Measurements from ENCODE around the gene TYMP. TPM values are rescaled to one million over a fixed set of nuclear protein-coding genes. Genes with fewer than 3 reads are reported as not detected.
A peak's percentile ranks its signal among the peaks of the same experiment; 100 is the strongest.

TYMP gene
- total RNA-seq, 1 donor from 2014 or later, result 11.8 TPM

DNA sequence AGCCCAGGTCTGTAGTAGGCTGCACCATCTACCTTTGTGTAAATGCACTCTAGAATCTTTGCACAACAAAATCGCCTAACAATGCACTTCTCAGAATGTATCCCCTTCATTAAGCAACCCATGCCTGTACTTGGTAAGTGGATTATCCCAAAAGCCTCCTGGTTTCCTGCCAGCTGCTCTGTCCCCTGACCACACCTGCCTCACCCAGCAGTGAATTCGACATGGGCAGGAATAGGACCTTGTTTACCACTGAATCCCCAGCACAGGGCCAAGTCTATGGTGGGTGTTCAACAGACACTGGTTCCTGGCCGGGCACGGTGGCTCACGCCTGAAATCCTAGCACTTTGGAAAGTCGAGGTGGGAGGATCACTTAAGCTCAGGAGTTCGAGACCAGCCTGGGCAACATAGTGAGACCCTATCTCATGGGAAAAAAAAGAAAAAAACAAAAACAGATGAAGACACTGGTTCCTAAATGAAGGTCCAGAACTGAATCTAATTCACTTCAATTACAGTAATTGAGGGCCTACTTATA, 38.0 kb upstream of the TYMP start:
- intact Hi-C loops (cut with DNase I), result no loop called here
- no peak for ATAC-seq (ENCODE audit: poor library complexity)
- no peak for DNase-seq

GRCh38 chr22:50564289-50564688, 34.5 kb upstream of the TYMP start:
- DNase-seq (no peak), ATAC-seq (ENCODE audit: poor library complexity) (no peak)
- intact Hi-C loops (cut with DNase I), result no loop called here

DNA sequence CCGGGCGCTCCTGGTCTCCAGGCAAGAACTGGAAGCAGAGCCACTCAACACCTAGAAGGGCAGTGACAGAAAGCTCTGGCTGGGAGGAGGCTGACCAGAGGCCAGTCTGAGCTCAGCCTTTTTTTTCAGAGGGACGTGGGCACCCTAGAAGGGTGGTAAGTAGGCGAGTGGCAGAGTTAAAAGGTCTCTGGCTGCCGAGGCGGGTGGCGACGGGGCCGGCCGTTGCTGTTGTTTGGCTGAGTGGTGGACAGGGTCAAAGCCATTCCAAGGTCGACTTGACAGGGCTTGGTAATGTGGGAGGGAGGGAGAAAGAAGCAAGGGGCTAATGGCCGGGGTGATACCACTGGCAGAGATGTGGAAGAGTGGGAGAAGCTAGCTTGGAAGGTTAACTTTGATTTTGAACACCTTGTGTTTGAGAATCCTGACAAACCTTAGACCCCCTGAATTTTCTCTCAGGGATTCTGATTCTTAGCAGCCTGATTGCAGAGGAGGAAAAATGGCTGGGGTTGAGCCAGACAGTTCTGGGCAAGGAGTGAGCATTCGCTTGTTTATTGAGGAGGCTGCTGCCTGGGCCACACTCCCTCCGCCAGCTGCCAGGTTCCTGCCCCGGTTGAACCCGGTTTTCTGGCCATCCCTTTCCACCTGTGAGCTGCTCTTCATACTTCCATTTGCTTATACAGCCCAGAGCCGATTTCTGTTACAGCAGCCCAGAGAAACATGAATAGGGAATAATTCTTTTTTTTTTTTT, 33.8 kb upstream of the TYMP start:
- ATAC-seq (ENCODE audit: poor library complexity) (peak; percentile 43), DNase-seq (peak; percentile 55)
- intact Hi-C loops (cut with DNase I), result no loop called here

DNA sequence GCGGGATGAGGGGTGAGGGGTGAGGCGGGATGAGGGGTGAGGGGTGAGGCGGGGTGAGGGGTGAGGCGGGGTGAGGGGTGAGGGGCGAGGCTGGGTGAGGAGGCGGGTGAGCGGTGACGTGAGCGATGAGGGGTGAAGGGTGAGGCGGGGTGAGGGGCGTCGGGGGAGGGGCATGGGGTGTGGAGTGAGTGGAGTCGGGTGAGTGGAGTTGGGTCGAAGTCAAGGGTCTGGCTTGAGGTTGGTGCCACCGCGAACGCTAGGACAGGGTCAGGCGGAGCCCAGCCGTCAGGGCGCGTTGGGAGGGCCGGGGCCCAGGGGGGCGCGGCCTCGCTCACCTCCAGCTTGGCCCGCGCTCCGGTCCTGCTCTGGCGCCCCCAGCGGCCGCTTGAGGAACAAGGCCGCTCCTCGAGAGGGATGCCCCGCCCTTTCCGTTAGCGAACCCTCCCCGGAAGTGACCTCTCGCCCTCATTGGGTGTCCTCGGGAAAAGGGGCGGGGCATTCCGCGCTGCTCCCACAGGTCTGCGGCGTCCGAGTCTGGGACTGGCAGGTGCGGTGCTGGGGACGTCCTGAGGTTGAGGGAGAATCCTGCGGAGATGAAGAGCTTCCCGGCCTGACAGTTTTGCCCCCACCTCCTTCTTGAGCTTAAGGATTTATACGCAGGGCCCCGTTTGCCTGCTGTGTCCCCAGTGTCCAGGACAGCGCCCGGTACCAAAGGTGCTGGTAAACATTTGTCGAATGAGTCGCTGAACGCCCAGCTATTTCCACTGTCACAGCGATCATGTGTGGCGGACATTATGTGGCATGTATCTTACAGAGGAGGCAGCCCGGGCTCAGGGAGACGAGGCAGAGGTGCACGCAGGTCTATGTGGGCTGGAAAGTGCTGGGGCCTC, 33.0 kb upstream of the TYMP start, which contains the start of gene SYCE3:
Gene SYCE3 (minus strand): TSS at position 397 of the 890 bp plus-strand sequence. CDS start 6,514 bp downstream, outside the sequence.
- intact Hi-C loops (cut with DNase I), result no loop called here
- DNase-seq, result peak; percentile 98
- peak; percentile 96 for ATAC-seq (ENCODE audit: poor library complexity)

- intact Hi-C loops (cut with DNase I), result no loop called here
- DNase-seq (peak; percentile 18), ATAC-seq (ENCODE audit: poor library complexity) (no peak)
Measured at GRCh38 chr22:50561401-50562358, 31.9 kb upstream of the TYMP start.

DNA sequence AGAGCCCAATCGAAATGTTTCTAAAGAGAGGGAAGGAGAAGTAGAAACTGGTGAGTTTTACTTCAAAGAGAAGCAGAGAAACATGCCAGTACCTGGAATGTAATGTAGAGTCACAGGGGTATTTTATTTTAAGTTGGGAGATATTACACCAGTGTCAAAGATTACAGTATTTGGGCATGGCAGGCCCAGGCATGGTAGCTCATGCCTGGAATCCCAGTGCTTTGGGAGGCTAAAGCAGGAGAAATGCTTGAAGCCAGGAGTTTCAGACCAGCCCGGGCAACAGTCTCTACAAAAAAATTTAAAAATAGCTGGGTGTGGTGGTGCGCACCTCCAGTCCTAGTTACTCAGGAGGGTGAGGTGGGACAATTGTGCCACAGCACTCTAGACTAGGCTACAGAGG, 30.2 kb upstream of the TYMP start:
- DNase-seq (no peak), ATAC-seq (ENCODE audit: poor library complexity) (no peak)
- intact Hi-C loops (cut with DNase I), result no loop called here

- DNase-seq, result no peak
- ATAC-seq (ENCODE audit: poor library complexity), result no peak
- intact Hi-C loops (cut with DNase I), result no loop called here
Measured at GRCh38 chr22:50556703-50557102, 26.9 kb upstream of the TYMP start.

- no peak for DNase-seq
- intact Hi-C loops (cut with DNase I), result loop anchor here (2.0 kb wide), 1 partner anchor 61 kb away; no protein-coding TSS in a partner anchor
- no peak for ATAC-seq (ENCODE audit: poor library complexity)
Measured at GRCh38 chr22:50553310-50553709, 23.5 kb upstream of the TYMP start.

DNA sequence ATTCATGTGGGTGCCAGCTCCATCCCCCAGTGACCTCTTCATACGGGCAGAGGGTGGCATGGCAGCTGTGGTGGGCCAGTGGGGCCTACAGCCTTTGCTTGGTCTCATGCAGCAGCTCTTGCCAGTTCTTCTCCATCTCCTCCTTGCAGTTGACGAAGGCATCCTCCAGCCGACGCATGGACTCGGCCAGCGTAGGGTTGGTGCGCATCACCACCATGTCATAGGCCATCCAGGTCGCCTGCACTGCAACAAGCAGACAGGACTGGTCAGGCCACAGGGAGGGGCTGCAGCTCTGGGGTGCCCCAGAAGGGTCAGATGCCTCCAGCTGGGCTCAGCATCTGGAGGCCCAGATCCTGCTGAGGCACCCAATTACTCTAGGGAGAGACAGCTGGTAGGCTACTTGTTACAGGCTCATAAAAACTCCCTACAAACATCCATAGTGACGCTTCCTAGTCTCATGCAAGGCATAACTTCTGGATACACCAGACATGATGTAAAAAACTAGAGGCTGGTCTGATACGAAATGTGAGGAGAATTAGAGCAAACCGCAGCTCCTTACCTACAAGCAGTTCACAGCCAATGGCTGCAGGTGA, 21.4 kb upstream of the TYMP start:
- ATAC-seq (ENCODE audit: poor library complexity) (no peak), DNase-seq (no peak)
- intact Hi-C loops (cut with DNase I), result no loop called here

DNA sequence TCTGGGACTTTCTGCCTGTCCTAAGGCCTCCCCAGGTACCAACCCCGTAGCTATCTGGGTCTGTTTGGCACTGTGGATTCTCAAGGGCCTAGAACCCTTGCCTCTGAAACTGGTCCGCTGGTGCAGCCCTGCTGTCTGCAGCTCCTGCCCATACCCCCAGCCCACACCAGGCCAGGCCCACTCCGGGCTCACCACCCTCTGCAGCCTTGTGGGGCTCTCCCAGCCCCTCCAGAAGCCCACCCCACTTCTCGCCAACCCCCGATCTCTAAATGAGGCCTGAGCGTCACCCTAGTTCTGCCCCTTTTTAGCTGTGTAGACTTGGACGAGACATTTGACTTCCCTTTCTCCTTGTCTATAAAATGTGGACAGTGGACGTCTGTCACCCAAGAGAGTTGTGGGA, 20.6 kb upstream of the TYMP start:
- intact Hi-C loops (cut with DNase I), result no loop called here
- DNase-seq, result no peak
- ATAC-seq (ENCODE audit: poor library complexity), result no peak

- intact Hi-C loops (cut with DNase I), result no loop called here
- DNase-seq (no peak), ATAC-seq (ENCODE audit: poor library complexity) (no peak)
Measured at GRCh38 chr22:50548921-50549790, 19.3 kb upstream of the TYMP start.

GRCh38 chr22:50548040-50548920, 18.5 kb upstream of the TYMP start:
- DNase-seq (peak; percentile 49), ATAC-seq (ENCODE audit: poor library complexity) (no peak)
- intact Hi-C loops (cut with DNase I), result no loop called here

DNA sequence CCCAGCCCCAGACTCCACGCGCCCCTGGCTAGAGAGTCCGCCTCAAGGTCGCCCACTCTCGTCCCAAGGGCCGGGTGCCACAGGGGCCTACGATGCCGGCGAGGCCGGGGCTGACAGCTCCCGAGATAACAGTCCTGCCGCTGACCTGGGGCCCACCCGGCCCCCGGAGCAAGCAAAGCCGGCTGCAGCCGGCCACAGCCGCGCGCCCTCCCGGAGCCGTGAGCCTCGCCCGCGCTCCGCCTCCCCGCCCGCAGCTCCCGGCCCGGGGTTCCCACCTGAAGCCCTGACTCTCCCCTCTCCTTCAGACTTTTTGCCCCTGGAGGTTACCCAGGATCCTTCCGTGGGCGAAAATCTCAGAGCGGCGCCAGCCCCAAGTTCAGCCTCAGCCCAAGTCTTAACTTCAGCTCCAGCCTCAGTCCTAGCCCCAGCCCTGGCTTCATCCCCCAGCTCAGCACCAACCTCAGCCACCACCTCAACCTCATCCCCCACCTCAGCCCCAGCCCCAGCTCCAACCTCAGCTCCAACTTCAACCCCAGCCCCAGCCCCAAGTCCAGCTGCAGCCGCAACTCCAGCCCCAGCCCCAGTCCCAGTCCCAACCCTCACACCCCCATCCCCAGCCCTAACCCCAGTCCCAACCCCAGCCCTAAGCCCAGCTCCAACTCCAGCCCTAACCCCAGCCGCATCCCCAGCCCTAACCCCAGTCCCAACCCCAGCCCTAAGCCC, 17.6 kb upstream of the TYMP start:
- intact Hi-C loops (cut with DNase I), result no loop called here

GRCh38 chr22:50546326-50547262, 16.8 kb upstream of the TYMP start:
- no peak for ATAC-seq (ENCODE audit: poor library complexity)
- DNase-seq, result no peak
- intact Hi-C loops (cut with DNase I), result no loop called here

More for the DNA sequence above, 17.6 kb upstream of the TYMP start:
- no peak for DNase-seq
- no peak for ATAC-seq (ENCODE audit: poor library complexity)
